SKM-1 treated with dmso at 0.1 percent for 144 hours (cell line): ENCODE results near the gene BSDC1.

Experiments used
- DNase-seq: peaks from one replicate; lab custom pipeline; 2025; ENCODE audit not compliant: unreplicated experiment; lab: John Stamatoyannopoulos, UW

Gene BSDC1

DNA sequence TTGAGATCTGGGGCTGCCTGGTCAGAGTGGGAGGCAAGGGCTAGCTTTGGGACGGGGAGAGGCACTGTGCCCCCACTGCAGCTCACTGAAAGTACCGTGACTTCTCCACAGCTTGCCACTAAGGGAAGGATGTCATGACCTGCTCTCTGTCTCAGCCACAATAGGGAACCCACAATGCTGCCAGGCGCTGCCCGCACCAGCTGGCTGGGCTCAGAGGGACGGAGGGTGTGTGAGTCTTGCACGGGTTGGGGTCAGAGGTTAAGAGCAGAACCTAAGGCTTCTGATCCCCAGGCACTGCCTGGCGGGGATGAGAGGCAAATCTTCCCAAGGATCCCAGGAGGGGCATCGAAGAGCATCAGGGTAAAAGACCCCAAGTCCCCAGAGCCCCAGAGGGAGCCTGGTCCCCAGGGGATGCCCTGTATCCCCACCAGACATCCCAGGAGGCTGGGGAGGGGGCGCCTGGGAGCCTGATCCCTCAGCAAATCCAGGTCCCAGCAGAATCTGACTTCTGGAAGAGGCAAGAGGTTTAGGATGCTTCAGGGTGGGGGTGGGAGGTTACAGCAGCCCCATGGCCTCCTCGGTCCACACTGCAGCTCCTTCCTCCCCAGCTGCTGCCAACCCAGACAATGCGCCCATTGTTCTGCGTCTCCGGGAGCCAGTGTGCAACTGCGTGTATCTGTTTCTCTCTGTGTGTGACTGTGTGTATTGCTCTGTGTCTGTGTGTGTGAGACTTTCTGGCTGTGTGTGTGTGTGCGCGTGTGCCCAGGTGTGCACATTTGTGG, 56.2 kb downstream of the BSDC1 start:
- peak; percentile 62 for DNase-seq

DNA sequence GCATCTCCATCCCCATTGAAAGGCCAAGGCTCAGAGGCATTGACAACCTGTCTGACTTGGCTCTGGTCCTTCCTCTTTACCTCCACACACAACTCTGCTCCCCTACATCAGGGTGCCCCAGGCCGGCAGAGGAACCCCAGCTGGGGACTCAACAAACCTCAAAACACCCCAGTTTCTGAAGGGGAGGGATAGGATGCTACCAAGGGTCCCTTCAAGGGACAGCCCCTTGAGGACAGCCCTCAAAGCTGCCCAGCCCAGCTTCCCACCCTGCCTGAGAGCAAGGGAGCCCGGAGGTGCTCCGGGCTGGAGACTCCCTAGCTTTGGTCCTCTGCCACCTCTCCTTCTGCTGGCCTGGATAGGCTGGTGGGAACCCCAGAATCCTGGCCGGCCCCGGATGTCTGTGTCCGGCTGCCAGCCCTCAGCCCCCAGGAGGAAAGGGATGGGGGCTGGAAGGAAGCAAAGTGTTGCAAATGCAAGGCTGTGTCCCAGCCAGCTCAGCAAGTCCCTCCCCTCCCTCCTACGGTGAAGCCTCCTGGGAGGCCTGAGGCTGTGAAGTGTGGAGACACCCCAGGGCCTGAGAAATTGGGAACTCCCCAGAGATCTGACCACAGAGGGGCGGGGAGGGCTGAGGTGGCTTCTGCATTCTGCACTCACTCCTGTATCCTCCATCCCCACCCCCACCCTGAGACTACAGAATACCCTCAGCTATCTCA, 57.1 kb downstream of the BSDC1 start:
- peak; percentile 90 for DNase-seq

DNA sequence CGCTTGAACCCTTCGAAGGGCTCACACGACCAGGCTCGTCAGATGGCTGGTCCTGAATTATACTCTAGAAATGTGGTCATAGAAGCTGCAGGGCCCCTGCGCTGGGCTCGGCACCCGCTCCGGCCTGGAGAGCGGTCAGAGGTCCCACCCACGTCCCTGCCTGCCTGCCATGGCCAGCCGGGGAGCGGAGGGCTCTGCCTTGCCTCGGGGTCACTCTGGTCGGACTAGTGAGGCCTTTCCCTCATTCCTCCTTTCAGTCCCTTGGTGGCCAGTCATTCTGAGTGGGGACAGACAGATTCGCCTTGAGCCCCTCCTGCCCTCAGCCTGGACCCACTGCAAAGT, 57.7 kb downstream of the BSDC1 start:
- DNase-seq: no peak

DNA sequence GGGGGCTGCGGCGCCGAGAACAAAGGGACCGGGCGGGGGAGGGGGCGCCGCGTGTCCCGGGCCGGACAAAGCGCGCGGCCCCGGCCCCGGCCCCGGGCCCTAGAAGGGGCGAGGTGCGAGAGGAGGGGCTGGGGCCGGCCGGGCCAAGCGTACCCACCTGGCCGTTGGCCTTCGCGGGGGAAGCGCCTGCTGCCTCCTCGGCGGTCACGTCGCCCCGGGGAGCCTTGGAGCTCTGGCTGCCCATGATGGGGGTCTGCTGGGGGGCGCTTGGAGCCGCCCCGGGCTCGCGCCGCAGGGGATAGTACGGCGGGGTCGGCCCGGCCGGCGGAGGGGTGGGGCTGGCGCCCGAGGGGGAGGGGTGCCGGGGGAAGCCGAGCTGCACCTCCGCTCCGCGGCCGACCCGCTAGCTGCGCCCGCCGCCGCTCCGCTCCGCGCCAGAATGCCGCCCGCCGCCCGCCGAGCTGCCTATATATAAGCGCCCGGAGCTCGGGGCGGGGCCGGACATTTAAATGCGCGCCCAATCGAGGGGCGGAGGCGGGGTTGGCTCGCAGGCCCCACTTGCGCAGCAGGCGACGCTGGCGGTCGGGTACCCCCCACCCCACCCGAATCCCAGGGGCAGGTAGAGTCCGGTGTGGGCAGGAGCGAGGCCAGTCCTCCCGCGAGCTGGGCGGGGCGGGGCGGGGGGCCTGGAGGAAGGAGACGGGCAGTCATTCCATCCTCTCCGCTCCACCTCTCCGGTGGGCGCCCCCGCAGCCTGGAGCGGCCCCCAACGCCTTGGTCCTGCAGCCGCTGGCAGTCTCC, 58.3 kb downstream of the BSDC1 start, which contains the start of gene MARCKSL1:
Gene MARCKSL1 (minus strand): TSS at position 444 of the 801 bp plus-strand sequence. CDS start 200 bp downstream, at position 244.
- DNase-seq: no peak

DNA sequence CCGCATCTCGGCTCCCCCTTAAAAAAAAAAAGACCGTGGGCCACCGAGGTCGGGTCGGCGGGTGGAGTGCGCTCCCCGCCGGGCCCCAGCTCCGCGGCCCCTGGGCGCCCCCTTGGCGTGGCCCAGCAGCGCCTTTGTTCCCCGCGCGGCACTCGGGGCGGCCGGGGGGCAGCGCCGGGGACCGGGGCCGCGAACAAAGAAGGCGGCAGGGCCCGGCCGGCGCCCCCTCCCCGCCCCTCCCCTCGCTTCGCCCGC, 58.8 kb downstream of the BSDC1 start:
- no peak for DNase-seq

DNA sequence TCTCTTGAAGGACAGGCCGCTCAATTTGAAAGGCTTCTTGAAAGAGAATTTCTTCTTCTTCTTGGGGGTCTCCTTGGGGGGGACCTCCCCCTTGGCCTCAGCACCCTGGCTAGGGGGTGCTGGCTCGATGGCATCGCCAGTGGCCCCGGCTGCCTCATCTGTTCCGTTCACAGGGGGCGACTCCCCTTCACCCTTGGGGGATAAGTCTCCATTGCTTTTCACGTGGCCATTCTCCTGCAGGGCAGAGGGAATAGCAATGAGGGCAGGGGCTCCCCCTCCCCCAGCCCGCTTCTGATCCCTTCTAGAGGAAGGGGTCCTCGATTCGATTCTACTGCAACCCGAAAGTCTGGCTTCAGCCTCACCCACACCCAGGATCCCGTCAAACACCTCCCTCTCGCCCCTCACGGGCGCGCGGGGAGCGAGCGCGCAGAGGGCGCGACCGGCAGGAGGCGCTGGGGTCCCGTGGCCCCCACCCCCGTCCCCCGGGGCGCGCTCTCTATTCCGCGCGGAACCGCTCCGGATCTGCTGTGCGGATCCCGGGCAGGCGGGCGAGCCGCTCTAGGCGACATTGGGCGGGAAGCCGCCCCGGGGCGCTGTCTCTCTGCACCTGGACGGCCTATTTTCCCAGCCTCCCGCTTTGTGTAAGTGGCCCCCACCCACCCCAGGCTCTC, 59.2 kb downstream of the BSDC1 start:
- no peak for DNase-seq

DNA sequence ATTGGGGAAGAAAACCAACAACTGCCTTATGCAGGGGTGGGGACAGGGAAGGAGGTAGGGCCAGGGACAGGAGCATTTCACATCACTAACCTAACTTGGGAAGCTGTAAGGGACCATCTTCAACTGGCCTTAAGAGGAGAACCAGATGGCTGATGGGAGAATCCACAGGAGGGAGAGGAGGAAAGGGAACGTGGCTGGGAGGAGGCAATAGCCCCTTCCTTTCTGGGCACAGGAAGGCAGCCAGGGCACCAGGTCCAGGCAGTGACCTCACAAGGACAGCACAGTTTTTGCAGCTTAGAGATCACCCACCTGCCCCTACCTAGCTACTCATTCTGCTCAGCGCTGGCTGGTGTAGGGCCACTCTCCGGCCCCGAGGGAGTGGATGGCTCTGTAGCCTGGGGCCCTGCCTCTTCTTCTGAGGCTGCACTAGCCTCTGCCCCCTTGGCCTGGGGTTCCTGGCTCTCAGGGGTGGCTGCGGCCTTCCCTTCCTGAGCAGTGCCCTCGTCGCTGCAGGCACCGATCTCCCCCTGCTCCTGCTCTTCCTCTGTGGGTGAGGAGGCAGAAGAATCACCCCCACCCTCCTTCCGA, 59.9 kb downstream of the BSDC1 start:
- no peak for DNase-seq

DNA sequence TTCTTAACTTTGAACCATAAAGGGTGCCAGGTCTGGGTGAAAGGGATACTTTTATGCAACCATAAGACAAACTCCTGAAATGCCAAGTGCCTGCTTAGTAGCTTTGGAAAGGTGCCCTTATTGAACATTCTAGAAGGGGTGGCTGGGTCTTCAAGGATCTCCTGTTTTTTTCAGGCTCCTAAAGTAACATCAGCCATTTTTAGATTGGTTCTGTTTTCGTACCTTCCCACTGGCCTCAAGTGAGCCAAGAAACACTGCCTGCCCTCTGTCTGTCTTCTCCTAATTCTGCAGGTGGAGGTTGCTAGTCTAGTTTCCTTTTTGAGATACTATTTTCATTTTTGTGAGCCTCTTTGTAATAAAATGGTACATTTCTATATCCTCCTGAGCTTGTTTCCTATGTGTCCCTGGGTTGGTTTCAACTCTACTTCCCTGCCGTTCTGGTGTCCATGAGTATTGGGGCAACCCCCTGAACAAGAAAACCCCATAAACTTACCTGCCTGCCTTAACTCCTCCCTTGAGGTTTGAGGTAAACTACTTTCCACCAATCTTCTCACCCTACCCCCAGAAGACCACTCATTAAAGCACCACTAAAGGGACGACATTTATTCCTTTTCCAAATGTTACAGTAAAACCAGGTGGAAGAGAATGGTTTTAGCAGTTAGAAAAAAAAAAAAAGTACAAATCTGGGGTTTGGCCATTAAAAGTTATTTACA, 60.8 kb downstream of the BSDC1 start:
- DNase-seq: no peak

DNA sequence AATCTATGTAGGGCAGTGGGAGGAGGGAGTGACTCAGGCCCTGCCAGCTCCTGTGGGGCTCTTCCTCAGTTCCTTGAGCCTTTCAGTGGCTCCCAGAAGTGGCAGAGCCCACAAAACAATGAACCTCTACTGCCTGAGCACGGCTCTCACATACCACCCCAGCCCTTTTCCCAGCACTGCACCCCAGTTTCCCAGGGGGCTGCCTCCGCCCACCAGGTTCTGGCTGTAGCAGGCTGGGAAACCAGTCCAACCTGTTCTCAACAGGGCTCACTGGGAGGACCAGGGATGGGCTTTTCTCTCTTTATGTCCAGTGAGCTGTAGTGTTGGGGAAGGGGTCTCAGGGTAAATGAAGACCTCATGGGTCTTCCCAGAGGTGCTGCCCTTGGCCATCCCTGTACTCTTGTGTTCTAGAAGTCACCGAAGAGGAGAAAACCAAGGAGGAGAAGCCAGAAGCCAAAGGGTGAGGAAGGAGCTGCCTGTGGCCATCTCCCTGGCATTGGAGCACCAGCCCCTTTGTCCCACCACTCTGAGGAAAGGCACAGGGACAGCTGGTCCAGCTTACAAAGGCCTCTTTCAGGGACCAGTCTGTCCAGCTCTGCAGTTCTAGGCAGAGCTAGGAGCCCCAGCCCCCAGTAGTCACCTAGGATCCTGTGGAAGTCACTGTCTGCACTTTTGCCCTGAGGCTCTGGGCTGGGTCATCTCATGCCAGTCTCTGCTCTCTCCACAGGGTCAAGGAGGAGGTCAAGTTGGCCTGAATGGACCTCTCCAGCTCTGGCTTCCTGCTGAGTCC, 61.8 kb downstream of the BSDC1 start:
- DNase-seq: no peak

DNA sequence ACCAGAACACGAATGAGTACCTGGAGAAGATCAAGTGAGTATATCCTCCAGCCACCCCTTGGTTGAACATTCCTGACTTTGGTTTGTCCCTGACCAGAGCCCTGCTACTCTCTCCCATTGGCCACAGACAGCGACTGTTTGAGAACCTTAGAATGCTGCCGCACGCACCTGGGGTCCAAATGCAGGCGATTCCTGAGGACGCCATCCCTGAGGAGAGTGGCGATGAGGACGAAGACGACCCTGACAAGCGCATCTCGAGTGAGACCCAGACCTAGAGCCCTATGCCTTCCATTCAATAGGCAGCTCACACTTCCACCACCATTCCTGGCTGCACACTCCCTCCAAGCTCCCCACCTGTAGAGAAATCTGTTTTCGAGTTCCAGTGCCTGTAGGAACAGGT, 62.7 kb downstream of the BSDC1 start:
- no peak for DNase-seq

DNA sequence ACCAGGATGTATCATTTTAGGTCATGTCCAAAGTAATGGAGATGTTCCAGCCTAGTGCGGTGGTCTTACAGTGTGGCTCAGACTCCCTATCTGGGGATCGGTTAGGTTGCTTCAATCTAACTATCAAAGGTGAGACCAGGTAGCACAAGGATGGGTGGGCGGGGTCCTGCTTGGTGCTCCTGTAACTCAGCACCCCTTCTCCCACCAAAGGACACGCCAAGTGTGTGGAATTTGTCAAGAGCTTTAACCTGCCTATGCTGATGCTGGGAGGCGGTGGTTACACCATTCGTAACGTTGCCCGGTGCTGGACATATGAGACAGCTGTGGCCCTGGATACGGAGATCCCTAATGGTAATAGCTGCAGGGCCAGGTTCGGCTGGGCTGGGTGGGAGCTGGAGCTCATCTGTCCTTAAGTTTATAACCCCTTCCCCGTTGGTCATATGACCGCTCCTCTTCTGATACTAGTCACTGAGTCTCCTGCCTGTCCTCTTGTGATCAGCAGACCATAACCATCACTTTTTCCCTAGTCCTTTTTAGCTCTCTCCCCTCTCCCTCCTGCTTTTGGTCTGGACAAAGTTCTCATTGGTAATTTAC, 63.6 kb downstream of the BSDC1 start:
- DNase-seq: no peak

DNA sequence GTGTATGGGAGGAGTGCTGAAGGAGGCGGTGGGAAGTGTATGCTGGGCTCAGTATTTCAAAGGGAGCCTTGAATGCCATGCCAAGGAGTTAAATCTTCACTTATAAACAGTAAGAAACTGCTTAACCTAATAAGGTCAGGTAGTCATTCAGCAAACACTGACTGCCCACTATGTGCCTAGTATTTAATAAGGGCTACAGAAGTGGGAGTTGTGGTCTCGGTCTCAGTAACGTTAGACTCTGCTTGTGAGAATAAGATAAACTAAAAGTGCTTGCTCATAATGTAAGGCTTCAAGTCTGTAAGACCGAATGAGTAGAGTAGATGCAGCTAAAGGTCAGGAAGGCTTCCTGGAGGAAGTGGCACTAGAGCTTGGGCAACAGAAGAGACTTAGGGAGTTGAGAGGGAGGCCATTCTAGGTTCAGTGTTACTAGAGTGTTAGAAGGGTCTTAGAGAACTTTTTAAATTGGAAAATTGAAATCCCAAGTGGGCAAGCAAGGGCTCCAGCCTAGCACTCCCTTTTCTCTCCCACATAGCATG, 64.2 kb downstream of the BSDC1 start:
- no peak for DNase-seq

DNA sequence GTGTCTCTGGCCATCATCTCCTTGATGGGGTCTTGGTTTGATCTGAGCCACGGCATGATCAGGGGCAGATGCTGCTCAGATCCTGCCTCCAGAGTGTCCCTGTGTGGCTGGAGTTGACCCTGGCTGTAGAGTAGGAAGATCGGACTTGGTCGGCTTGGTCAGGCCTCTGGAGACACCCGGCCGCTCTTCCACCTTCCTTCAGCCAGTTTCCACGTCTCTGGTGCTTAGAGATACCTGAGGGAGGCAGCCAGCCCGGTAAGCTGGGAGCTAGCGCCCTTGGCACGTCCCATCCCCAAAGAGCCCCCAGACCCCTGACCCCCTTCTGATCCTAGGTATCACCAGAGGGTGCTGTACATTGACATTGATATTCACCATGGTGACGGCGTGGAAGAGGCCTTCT, 67.0 kb downstream of the BSDC1 start:
- DNase-seq: no peak

DNA sequence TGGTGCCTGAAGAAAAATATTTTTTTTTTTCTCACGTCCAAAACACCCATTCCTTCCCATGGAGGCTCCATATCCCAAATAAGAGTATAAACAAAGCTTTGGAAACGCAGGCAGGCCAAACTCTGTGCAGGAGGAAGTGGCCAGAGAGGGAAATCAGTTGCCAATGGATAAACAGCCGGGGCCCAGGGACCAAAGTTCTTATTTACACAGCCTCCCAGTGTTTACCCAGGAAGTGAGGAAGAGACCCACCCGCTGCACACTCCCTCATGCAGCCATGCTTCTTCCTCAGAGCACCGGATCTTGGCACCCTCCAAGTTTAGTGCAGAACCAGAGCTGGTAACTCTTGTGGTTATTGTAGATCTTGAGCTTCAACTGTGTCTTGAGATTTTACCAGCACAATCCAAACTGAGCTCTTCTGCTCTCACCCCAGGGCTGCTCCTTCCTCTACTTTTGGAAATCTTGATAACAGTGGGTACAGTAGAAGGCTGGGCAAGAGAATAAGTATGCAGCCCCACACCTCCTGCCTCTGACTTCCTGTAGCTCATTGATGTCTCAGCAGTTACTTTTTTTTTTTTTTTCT, 72.4 kb downstream of the BSDC1 start:
- no peak for DNase-seq

DNA sequence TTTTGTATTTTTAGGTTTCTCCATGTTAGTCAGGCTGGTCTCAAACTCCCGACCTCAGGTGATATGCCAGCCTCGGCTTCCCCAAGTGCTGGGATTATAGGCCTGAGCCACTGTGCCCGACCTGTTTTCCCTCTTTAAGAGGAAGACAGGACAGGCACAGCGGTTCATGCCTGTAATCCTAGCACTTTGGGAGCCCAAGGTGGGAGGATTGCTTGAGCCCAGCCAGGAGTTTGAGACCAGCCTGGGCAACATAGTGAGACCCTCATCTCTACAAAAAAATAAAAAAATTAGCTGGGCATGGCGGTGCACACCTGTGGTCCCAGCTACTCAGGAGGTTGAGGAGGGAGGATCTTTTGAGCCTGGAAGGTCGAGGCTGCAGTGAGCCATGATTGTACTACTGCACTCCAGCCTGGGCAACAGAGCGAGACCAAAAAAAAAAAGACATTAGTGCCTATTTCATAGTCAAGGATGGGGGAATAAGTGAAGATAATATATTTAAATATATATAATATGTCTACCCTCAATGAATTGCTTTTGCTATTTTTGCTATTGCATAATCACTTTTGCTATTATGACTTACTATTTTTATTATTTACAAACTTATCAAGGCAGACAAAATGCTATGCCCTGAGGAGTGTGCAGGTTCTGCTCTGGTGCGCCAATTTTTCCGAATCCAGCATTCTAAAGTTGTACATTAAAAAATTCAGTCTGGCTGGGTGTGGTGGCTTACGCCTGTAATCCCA, 75.9 kb downstream of the BSDC1 start:
- DNase-seq: no peak

DNA sequence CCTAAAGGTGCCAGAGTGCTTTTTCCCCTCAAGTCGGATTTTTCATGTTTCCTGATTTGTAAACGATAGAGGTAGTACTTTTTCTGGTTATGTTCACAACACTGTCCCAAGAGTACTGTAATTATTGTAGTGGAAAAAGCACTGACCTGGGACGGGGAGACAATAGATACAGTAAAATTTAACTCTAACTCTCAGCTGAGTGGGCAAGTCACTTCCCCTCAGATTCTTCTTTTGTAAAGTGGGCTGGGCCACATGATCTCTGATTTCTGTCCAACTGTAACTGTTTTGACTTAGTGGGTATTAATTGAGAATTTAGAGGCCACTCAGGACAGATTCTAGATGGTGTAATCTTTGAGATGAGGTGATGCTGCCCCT, 77.4 kb downstream of the BSDC1 start:
- no peak for DNase-seq
